ENCODE results near the gene URM1.

DNA sequence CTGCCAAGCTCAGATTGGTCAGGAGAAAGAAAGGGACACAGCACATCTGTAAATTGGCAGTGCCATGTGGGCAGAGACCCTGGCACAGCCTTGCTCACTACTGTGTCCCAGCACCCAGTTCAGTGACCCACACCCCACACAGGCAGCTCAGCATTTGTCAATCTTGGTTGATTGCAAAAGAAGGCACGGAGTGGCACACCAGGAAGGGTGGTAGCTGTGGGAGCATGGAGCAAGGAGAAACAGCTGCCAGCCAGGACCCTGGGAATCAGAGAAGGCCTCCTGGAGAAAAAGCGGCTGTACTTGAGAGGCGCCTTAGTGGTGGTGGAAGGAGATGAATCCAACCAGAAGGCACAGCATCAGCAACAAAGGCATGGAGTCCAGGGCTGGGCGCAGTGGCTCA lies 27.3 kb upstream of the URM1 start:
- TF ChIP-seq, protein P1, sequence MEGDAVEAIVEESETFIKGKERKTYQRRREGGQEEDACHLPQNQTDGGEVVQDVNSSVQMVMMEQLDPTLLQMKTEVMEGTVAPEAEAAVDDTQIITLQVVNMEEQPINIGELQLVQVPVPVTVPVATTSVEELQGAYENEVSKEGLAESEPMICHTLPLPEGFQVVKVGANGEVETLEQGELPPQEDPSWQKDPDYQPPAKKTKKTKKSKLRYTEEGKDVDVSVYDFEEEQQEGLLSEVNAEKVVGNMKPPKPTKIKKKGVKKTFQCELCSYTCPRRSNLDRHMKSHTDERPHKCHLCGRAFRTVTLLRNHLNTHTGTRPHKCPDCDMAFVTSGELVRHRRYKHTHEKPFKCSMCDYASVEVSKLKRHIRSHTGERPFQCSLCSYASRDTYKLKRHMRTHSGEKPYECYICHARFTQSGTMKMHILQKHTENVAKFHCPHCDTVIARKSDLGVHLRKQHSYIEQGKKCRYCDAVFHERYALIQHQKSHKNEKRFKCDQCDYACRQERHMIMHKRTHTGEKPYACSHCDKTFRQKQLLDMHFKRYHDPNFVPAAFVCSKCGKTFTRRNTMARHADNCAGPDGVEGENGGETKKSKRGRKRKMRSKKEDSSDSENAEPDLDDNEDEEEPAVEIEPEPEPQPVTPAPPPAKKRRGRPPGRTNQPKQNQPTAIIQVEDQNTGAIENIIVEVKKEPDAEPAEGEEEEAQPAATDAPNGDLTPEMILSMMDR (IDR thresholded peaks at IDR 0.05): no peak
- TF ChIP-seq SIN3A (IDR thresholded peaks at IDR 0.05; ENCODE audit: borderline replicate concordance, insufficient read depth, low read depth, low read length): no peak

Data from Panc1 (cell line).